Activated T-cell treated with anti-CD3 and anti-CD28 coated beads, Interleukin-2, amount 50 U/mL, for 72 hours (primary cell): ENCODE measurements around the gene GCK. TPM values are rescaled to one million over a fixed set of nuclear protein-coding genes. Genes with fewer than 3 reads are reported as not detected.

ENCODE experiments used
- ATAC-seq, 2 donors: fragments of 150-1000 bp; cut with Tn5 transposase; replicated peaks in 1 of 2; 2 replicates each; pipeline ENCODE4 v1.10.0; 2021; ENCODE audit warnings: moderate library complexity in 2 of 2, mild to moderate bottlenecking in 1 of 2
- DNase-seq, 2 donors: peaks; one replicate each; pipeline ENCODE4 v3.0.0; 2021 to 2022; ENCODE audit warnings: mixed read lengths in 1 of 2
- H3K27ac Mint-ChIP-seq: one replicate; pipeline ENCODE4 v1.8.0; 2022; ENCODE audit warnings: mild to moderate bottlenecking, moderate library complexity, mixed read lengths
- H3K27me3 Mint-ChIP-seq: one replicate; pipeline ENCODE4 v1.8.0; 2022; ENCODE audit warnings: low read depth, mixed read lengths
- H3K36me3 Mint-ChIP-seq, 2 donors: one replicate each; pipeline ENCODE4 v1.8.0; 2022; ENCODE audit warnings: mixed read lengths in 2 of 2, mild to moderate bottlenecking in 1 of 2; ENCODE audit not compliant: insufficient read depth in 2 of 2
- H3K4me1 Mint-ChIP-seq: one replicate; pipeline ENCODE4 v1.8.0; 2022; ENCODE audit warnings: low read depth, mixed read lengths
- H3K4me3 Mint-ChIP-seq, 2 donors: one replicate each; pipeline ENCODE4 v1.8.0; 2022; ENCODE audit warnings: mild to moderate bottlenecking in 2 of 2, mixed read lengths in 2 of 2, moderate library complexity in 2 of 2
- H3K9me3 Mint-ChIP-seq, 2 donors: one replicate each; pipeline ENCODE4 v1.8.0; 2022; ENCODE audit warnings: mixed read lengths in 2 of 2
- total RNA-seq, 2 donors: library from RNA; stranded (reverse); gene quantifications; one replicate each; pipeline ENCODE4 v1.2.3, GENCODE V29; 2022

Gene GCK
- total RNA-seq, 2 donors from 2014 or later, result 0.67 to 1.3 TPM

- no peak overlapping the region for H3K27ac Mint-ChIP-seq
- peak overlapping the region; percentile 65 to 77 for H3K4me3 Mint-ChIP-seq
- no peak for DNase-seq
- ATAC-seq, result peak; percentile 30
- no peaks in the 10 kb centered on the region for H3K27me3 Mint-ChIP-seq
- peaks cover 12% of the 10 kb centered on the region for H3K4me1 Mint-ChIP-seq
- H3K36me3 Mint-ChIP-seq, result no peaks in the 10 kb centered on the region
- no peaks in the 10 kb centered on the region for H3K9me3 Mint-ChIP-seq
Observed at GRCh38 chr7:44104860-44105771, 84.1 kb downstream of the GCK start.

- H3K36me3 Mint-ChIP-seq, result no peaks in the 10 kb centered on the region
- no peaks in the 10 kb centered on the region for H3K27me3 Mint-ChIP-seq
- no peaks in the 10 kb centered on the region for H3K9me3 Mint-ChIP-seq
- peak; percentile 64 to 65 for DNase-seq
- H3K4me1 Mint-ChIP-seq, result peaks cover 12% of the 10 kb centered on the region
- no peak within 1 kb of the TSS for H3K27ac Mint-ChIP-seq
- peak within 1 kb of the TSS; percentile 67 to 77 for H3K4me3 Mint-ChIP-seq
- peak; percentile 78 to 84 for ATAC-seq
Observed at GRCh38 chr7:44103923-44104859, 85.0 kb downstream of the GCK start, which contains the start of gene AEBP1. Gene AEBP1 (plus strand): TSS chr7:44104345. CDS start chr7:44104666, 321 bp downstream.

DNA sequence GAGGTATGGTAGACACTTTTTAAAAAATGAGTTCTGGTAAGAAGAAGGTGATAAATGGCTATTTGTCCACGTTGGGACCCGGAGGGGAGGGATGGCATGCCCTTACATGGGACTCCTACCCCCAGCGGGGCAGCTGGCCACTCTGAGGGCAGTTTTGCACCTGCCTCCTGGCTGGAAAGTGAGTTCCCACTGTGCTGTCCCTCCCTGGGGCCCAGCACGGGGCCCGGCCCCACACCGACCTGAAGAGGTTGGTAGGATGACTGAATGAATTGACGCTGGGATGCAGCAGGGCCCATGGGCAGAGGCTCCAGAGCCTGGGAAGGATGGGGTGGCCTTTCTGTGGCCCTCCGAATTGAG is 85.7 kb downstream of the GCK start:
- H3K9me3 Mint-ChIP-seq, result no peaks in the 10 kb centered on the region
- H3K4me1 Mint-ChIP-seq, result peaks cover 12% of the 10 kb centered on the region
- no peaks in the 10 kb centered on the region for H3K27me3 Mint-ChIP-seq
- no peaks in the 10 kb centered on the region for H3K36me3 Mint-ChIP-seq
- no peak for ATAC-seq
- no peak for DNase-seq
- H3K27ac Mint-ChIP-seq, result no peak overlapping the region
- peak overlapping the region; percentile 43 to 67 for H3K4me3 Mint-ChIP-seq

GRCh38 chr7:44102846-44103565 is 86.2 kb downstream of the GCK start:
- no peak for DNase-seq
- no peak overlapping the region for H3K27ac Mint-ChIP-seq
- H3K27me3 Mint-ChIP-seq, result no peaks in the 10 kb centered on the region

GRCh38 chr7:44101966-44102845 is 87.0 kb downstream of the GCK start:
- no peaks in the 10 kb centered on the region for H3K27me3 Mint-ChIP-seq
- no peak overlapping the region for H3K27ac Mint-ChIP-seq
- ATAC-seq (no peak), DNase-seq (no peak)
- H3K4me1 Mint-ChIP-seq, result peaks cover 26% of the 10 kb centered on the region
- H3K9me3 Mint-ChIP-seq, result no peaks in the 10 kb centered on the region
- H3K36me3 Mint-ChIP-seq, result no peaks in the 10 kb centered on the region
- peak overlapping the region in 1 of 2 donors; percentile 17 for H3K4me3 Mint-ChIP-seq

More at GRCh38 chr7:44102846-44103565, 86.2 kb downstream of the GCK start:
- no peak for ATAC-seq
- no peaks in the 10 kb centered on the region for H3K36me3 Mint-ChIP-seq
- H3K9me3 Mint-ChIP-seq, result no peaks in the 10 kb centered on the region
- H3K4me1 Mint-ChIP-seq, result peaks cover 18% of the 10 kb centered on the region
- H3K4me3 Mint-ChIP-seq, result peak overlapping the region; percentile 43 to 67

GRCh38 chr7:44101303-44101965 is 87.8 kb downstream of the GCK start:
- H3K27ac Mint-ChIP-seq, result no peak overlapping the region
- ATAC-seq (no peak), DNase-seq (no peak)
- peaks cover 33% of the 10 kb centered on the region for H3K4me1 Mint-ChIP-seq
- no peaks in the 10 kb centered on the region for H3K36me3 Mint-ChIP-seq
- H3K9me3 Mint-ChIP-seq, result no peaks in the 10 kb centered on the region
- no peak overlapping the region for H3K4me3 Mint-ChIP-seq
- H3K27me3 Mint-ChIP-seq, result no peaks in the 10 kb centered on the region

DNA sequence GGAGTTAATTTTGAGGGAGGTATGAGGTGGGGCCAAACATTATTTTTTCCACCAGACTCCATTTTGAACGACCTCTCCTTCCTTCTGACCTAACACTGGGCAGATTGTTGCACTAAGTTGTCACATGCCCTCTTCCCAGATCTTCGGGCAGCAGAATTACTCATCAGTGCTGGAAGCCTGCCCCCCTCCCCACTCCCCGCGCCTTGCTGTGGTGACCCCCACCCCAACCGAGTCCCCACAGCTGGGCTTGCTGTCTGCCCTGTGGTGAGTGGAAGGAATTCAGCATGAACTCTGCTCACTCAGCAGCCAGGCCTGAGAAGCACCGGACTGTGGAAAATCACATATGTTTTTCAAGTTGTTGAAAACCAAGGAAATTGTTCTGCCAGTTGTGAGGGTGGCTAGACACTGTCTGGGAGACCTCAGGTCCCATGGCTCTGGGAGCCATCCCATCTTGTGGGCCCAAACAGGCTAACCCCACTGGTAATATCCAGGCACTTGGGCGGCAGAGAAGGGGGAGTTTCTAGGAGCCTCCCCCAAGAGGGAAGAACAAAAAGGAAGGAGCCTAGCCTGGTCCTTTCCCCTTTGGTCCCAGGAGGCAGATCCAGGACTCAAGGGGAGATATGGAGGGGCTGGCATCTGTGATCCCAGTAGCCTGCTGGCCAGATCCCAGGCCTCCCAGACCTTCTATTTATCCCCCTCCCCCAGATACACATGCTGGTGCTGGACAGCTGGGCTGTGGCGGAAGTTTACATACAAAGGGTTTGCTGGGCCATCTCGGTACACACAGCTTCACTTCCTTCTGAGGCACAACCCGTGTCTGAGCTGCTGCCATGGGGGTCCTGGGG is 88.6 kb downstream of the GCK start:
- Mint-ChIP-seq H3K36me3 (no peaks in the 10 kb centered on the region), H3K27ac (no peak overlapping the region), H3K4me3 (no peak overlapping the region)

DNA sequence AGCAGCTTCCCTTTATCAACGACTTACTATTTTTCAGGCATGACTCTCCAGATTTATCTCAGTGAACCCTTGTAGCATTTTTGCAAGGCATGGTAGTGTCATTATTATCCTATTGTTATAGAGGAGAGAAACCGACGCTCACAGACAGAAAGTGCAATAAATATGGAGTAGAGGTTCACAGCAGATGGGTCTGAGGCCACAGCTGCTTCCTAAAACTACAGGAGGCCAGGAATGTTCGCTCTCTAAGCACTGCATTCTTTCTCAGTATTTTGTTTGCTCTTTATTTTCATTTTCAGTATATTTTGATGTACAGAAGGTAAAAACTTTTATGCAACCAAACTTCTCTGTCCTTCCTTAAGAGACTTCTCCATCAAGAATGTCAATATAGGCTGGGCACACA is 89.6 kb downstream of the GCK start:
- no peak for DNase-seq
- no peak overlapping the region for H3K27ac Mint-ChIP-seq
- H3K4me1 Mint-ChIP-seq, result peaks cover 22% of the 10 kb centered on the region
- no peaks in the 10 kb centered on the region for H3K9me3 Mint-ChIP-seq
- no peak for ATAC-seq
- no peaks in the 10 kb centered on the region for H3K27me3 Mint-ChIP-seq
- no peak overlapping the region for H3K4me3 Mint-ChIP-seq
- H3K36me3 Mint-ChIP-seq, result no peaks in the 10 kb centered on the region

More for the DNA sequence above, 88.6 kb downstream of the GCK start:
- no peaks in the 10 kb centered on the region for H3K9me3 Mint-ChIP-seq
- H3K4me1 Mint-ChIP-seq, result peaks cover 27% of the 10 kb centered on the region
- H3K27me3 Mint-ChIP-seq, result no peaks in the 10 kb centered on the region
- DNase-seq (no peak), ATAC-seq (no peak)

GRCh38 chr7:44098092-44099068 is 90.9 kb downstream of the GCK start:
- H3K27me3 Mint-ChIP-seq, result no peaks in the 10 kb centered on the region
- H3K36me3 Mint-ChIP-seq, result no peaks in the 10 kb centered on the region
- peak overlapping the region in 1 of 2 donors; percentile 24 for H3K4me3 Mint-ChIP-seq
- H3K4me1 Mint-ChIP-seq, result peaks cover 22% of the 10 kb centered on the region
- DNase-seq (no peak), ATAC-seq (no peak)
- H3K9me3 Mint-ChIP-seq, result no peaks in the 10 kb centered on the region
- no peak overlapping the region for H3K27ac Mint-ChIP-seq
